ENCODE data around the gene TLR9. TPM values are rescaled to one million over a fixed set of nuclear protein-coding genes. Genes with fewer than 3 reads are reported as not detected.
A peak's percentile ranks its signal among the peaks of the same experiment; 100 is the strongest.

The TLR9 gene
- total and polyA plus RNA-seq, 9 of the 15 experiments (the other 6 are each of a cell fraction or from before 2014, with no cell fraction given): not detected

- Histone ChIP-seq H3K9me3 (replicated peaks; ENCODE audit: control insufficient read depth, insufficient read depth, low read depth, low read length) (no peaks in the 10 kb centered on the region), H2AFZ (ENCODE audit: low read depth, low read length) (peak overlapping the region; percentile 92), H3K27ac (ENCODE audit: extremely low read depth, low read depth, low read length) (peak overlapping the region; percentile 57), H4K20me1 (replicated peaks; ENCODE audit: control insufficient read depth, insufficient read depth, low read length) (no peaks in the 10 kb centered on the region), H3K4me1 (replicated peaks in 1 of 2; ENCODE audit: control insufficient read depth in 2 of 2, insufficient read depth in 2 of 2, low read length in 2 of 2) (peaks cover 22 to 31% of the 10 kb centered on the region in 2 experiments; a peak in 4 of 5 replicates), H3K36me3 (ENCODE audit: control insufficient read depth, insufficient read depth, low read length) (peaks cover 33% of the 10 kb centered on the region; the same call in 2 of the 3 replicates), H3K9ac (ENCODE audit: insufficient read depth in 1 of 2, low read depth in 2 of 2, low read length in 2 of 2) (peak overlapping the region; percentile 80 to 96), H3K27me3 (ENCODE audit: control insufficient read depth in 2 of 2, insufficient read depth in 2 of 2, low read length in 2 of 2) (no peaks in the 10 kb centered on the region), H3K4me3 (peak overlapping the region; percentile 77), H3K4me2 (ENCODE audit: insufficient read depth, low read length) (peak overlapping the region; percentile 78), H3K79me2 (ENCODE audit: control insufficient read depth, insufficient read depth, low read length) (peaks cover 16% of the 10 kb centered on the region), H3K9me1 (ENCODE audit: control insufficient read depth, insufficient read depth, low read length) (no peaks in the 10 kb centered on the region)
- peak; percentile 9 for ATAC-seq
- in situ Hi-C loops (cut with MboI) (no loop called here), intact Hi-C loops (cut with micrococcal nuclease) (no loop called here)
- no peak for DNase-seq (ENCODE audit: extremely low read depth in 1 of 4, low spot score in 3 of 4)
- POLR2A ChIA-PET: interaction anchor here (0.6 to 1.0 kb wide), 5 partner anchors 9 to 962 kb away, joined by 3 to 4 read pairs (median 3); no protein-coding TSS in a partner anchor
- WGBS (ENCODE audit: insufficient coverage, low coverage, missing lambda C conversion rate): 40% methylated on average over 9 of the region's 10 CpGs
- CTCF ChIA-PET (ENCODE audit: low intra/inter-chr PET ratio): no interaction called here
- BruUV-seq (replicated peaks): TSS peak; percentile 74
- FAIRE-seq: no peak
- TF ChIP-seq ZBTB11 (CRISPR knock-in tag; IDR thresholded peaks at IDR 0.05) (0 out of 6 replicates have a peak, but pooled peaks of 1 of the 3 experiments have one; percentile 38), CEBPZ (IDR thresholded peaks at IDR 0.05; ENCODE audit: borderline replicate concordance, low read depth, low read length) (no peak), HOMEZ (CRISPR knock-in tag; IDR thresholded peaks at IDR 0.05) (no peak), TAL1 (IDR thresholded peaks at IDR 0.05) (no peak), ZNF347 (CRISPR knock-in tag; IDR thresholded peaks at IDR 0.05; ENCODE audit: low read depth) (no peak), ZNF589 (CRISPR knock-in tag; IDR thresholded peaks at IDR 0.05; ENCODE audit: low read depth) (0 out of 2 replicates have a peak, but pooled peaks have one; percentile 29), RBFOX2 (IDR thresholded peaks at IDR 0.05; ENCODE audit: low read depth, low read length) (no peak), GTF2A2 (tag; IDR thresholded peaks at IDR 0.05) (no peak), E2F3 (CRISPR knock-in tag; IDR thresholded peaks at IDR 0.05) (0 out of 2 replicates have a peak, but pooled peaks have one; percentile 53), HDGF (IDR thresholded peaks at IDR 0.05) (0 out of 2 replicates have a peak, but pooled peaks have one; percentile 48), ETS1 (conservative IDR thresholded peaks at IDR 0.05; ENCODE audit: control insufficient read depth, low read depth, low read length) (no peak), LARP7 (IDR thresholded peaks at IDR 0.05) (no peak), PML (IDR thresholded peaks at IDR 0.05; ENCODE audit: low read length) (no peak)
These were observed 28.0 kb downstream of the TLR9 start for GRCh38 chr3:52197499-52197841.

All from K562 (cell line).